Stromal cell of bone marrow (primary cell): Measurements from ENCODE around the gene NT5DC2.

ENCODE experiments used
- DNase-seq: peaks from one replicate; pipeline ENCODE4 v3.0.0-alpha.2; 2012; ENCODE audit warnings: low read depth

NT5DC2 gene

GRCh38 chr3:52487788-52488691, 45.6 kb downstream of the NT5DC2 start:
- DNase-seq = no peak

- DNase-seq = no peak
Observed at GRCh38 chr3:52487050-52487787, 46.4 kb downstream of the NT5DC2 start.

- DNase-seq = no peak
Observed at GRCh38 chr3:52484680-52485461, 48.8 kb downstream of the NT5DC2 start.

GRCh38 chr3:52483577-52484381, 49.9 kb downstream of the NT5DC2 start:
- DNase-seq = no peak

GRCh38 chr3:52483081-52483480, 50.6 kb downstream of the NT5DC2 start:
- DNase-seq = no peak

GRCh38 chr3:52481819-52482521, 51.7 kb downstream of the NT5DC2 start:
- no peak for DNase-seq

- no peak for DNase-seq
Observed at GRCh38 chr3:52480768-52481715, 52.6 kb downstream of the NT5DC2 start.

- DNase-seq = no peak
Observed at GRCh38 chr3:52479877-52480575, 53.6 kb downstream of the NT5DC2 start.

- DNase-seq = no peak
Observed at GRCh38 chr3:52479037-52479876, 54.4 kb downstream of the NT5DC2 start.

- no peak for DNase-seq
Observed at GRCh38 chr3:52477796-52478095, 55.9 kb downstream of the NT5DC2 start.

GRCh38 chr3:52477076-52477795, 56.4 kb downstream of the NT5DC2 start:
- DNase-seq = no peak
